HG02870 (cell line): ENCODE results near the gene AQP11.

Source experiments
- ATAC-seq: cut with Tn5 transposase; IDR thresholded peaks from one replicate; pipeline ENCODE4 v1.9.1; 2021; ENCODE audit warnings: mild to moderate bottlenecking, moderate library complexity; ENCODE audit not compliant: unreplicated experiment

Gene AQP11

DNA sequence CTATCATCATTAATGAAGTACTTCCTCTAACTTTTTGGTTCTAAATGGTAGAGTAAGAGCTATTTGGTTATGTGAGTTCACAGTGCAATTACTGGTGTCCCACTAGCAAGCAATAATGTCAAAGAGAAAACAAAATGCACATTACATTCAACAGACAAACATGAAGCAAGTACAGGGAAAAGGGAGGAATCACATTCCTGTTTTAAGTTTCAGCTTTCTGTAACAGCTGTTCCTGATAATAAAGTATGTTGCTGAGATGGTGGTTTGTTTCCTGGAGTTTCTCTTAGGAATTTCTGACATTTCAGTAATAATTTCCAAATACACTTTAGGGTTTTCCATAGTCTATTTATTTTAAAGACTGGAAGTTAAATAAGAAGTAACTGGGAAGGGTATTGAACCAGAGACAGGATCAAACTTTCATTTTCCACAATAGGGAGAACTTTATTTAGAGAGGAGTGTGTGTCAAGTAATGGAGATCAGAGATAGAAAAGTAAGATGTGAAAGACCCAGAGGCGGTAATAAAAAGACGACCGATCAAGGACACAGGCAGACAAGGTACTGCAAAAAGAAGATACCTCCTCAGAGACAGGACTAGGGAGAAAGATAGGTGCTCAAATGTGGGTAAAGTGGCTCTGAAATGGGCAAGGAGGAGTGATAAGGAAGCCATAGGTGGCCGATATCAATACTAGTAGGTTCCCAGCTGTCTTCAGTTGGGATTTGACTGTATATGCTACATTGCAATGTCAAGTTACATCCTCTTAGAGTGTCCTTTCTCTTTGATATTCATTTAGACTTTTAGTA, 68.7 kb downstream of the AQP11 start:
- no peak for ATAC-seq
